CD8-positive, alpha-beta memory T cell (primary cell): ENCODE measurements around the gene SHMT1. TPM values are rescaled to one million over a fixed set of nuclear protein-coding genes. Genes with fewer than 3 reads are reported as not detected.
"Not testable (repeated sequence)": the region's sequence is repeated elsewhere in the genome, so short reads cannot be mapped to it uniquely, and the experiment has no call there.

Source experiments
- CTCF ChIA-PET: fragments of 350-600 bp; sonication (Branson Sonifier 250); formaldehyde crosslinking; loops from one replicate; lab custom pipeline; 2021; ENCODE audit warnings: antibody characterized with exemption; lab: Charles Lee
- POLR2A ChIA-PET: fragments of 350-600 bp; sonication (Branson Sonifier 250); formaldehyde crosslinking; loops from one replicate; lab custom pipeline; 2021; ENCODE audit warnings: antibody characterized with exemption; lab: Charles Lee
- DNase-seq, 5 donors: peaks; one replicate each; pipeline versions ENCODE4 v3.0.0 to v3.0.0-alpha.2; 2020 to 2022; ENCODE audit warnings: mixed read lengths in 1 of 5
- H3K27ac ChIP-seq: one replicate; pipeline ENCODE4 v1.7.0; 2013; ENCODE audit warnings: low read depth, mild to moderate bottlenecking, low read length, moderate library complexity
- H3K27me3 ChIP-seq: 2 replicates; pipeline ENCODE4 v1.7.0; 2013; ENCODE audit warnings: low read length, mild to moderate bottlenecking; ENCODE audit not compliant: insufficient read depth, poor library complexity, severe bottlenecking
- H3K36me3 ChIP-seq: 2 replicates; pipeline ENCODE4 v1.7.0; 2013; ENCODE audit warnings: mild to moderate bottlenecking, low read length, moderate library complexity; ENCODE audit not compliant: insufficient read depth
- H3K4me1 ChIP-seq: 2 replicates; pipeline ENCODE4 v1.7.0; 2013; ENCODE audit warnings: mild to moderate bottlenecking, low read length, moderate library complexity; ENCODE audit not compliant: insufficient read depth
- H3K4me3 ChIP-seq: 2 replicates; pipeline ENCODE4 v1.7.0; 2013; ENCODE audit warnings: mild to moderate bottlenecking, low read length
- H3K9me3 ChIP-seq: 2 replicates; pipeline ENCODE4 v1.7.0; 2013; ENCODE audit warnings: mild to moderate bottlenecking, low read length
- H3K27ac Mint-ChIP-seq, 8 donors: one replicate each; pipeline ENCODE4 v1.8.0; 2020 to 2021; ENCODE audit warnings: mixed read lengths in 8 of 8, mild to moderate bottlenecking in 6 of 8, inconsistent platforms in 3 of 8, moderate library complexity in 3 of 8
- H3K27me3 Mint-ChIP-seq, 2 donors: one replicate each; pipeline ENCODE4 v1.8.0; 2020 to 2021; ENCODE audit warnings: mixed read lengths in 2 of 2, mild to moderate bottlenecking in 1 of 2, moderate library complexity in 1 of 2
- H3K36me3 Mint-ChIP-seq, 3 donors: one replicate each; pipeline ENCODE4 v1.8.0; 2020 to 2021; ENCODE audit warnings: mixed read lengths in 3 of 3, inconsistent platforms in 1 of 3, mild to moderate bottlenecking in 1 of 3
- H3K4me1 Mint-ChIP-seq, 3 donors: one replicate each; pipeline ENCODE4 v1.8.0; 2020 to 2021; ENCODE audit warnings: mixed read lengths in 3 of 3, inconsistent platforms in 1 of 3, mild to moderate bottlenecking in 1 of 3
- H3K4me3 Mint-ChIP-seq, 7 donors: one replicate each; pipeline ENCODE4 v1.8.0; 2020 to 2021; ENCODE audit warnings: mixed read lengths in 7 of 7, mild to moderate bottlenecking in 6 of 7, moderate library complexity in 4 of 7, inconsistent platforms in 2 of 7
- H3K9me3 Mint-ChIP-seq, 5 donors: one replicate each; pipeline ENCODE4 v1.8.0; 2020 to 2022; ENCODE audit warnings: mixed read lengths in 5 of 5, mild to moderate bottlenecking in 3 of 5, moderate library complexity in 2 of 5, inconsistent platforms in 1 of 5
- polyA plus RNA-seq: library from polyadenylated mRNA; unstranded; fragments of 300-500 nt; fragmentation: Illumina TruSeq; gene quantifications from one replicate; pipeline ENCODE4 v1.2.3, GENCODE V29; 2021
- total RNA-seq, 2 experiments: library from RNA; stranded (reverse); gene quantifications; one replicate each; pipeline ENCODE4 v1.2.3, GENCODE V29; 2021

Gene SHMT1
- total and polyA plus RNA-seq, 3 experiments from 2014 or later, result 28.8 to 43.8 (median 42.4) TPM

DNA sequence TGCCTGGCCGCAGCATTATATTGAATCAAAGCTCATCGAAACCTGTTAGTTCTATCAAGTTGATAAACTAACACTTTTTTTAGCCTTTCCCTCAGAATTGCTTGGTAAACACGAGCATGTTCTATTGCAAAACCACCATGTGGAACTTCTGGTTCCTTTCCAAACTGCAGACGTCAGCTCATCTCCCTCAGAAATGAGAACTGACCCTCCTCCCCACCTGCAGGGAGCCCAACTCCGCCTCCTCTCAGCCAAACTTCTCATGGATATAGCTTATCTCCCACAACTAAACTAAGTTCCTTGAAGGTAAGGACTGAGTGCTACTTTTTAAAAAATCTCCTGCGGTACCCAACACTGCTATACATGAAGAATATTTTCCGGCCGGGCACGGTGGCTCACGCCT lies 6.7 kb downstream of the SHMT1 start:
- H3K4me3 Mint-ChIP-seq, result no peak overlapping the region
- no peaks in the 10 kb centered on the region for H3K9me3 ChIP-seq
- no peak overlapping the region for H3K27ac ChIP-seq
- ChIA-PET POLR2A (no interaction called here), CTCF (no interaction called here)
- no peaks in the 10 kb centered on the region for H3K4me1 ChIP-seq
- no peak overlapping the region for H3K4me3 ChIP-seq
- H3K27ac Mint-ChIP-seq, result no peak overlapping the region
- H3K27me3 Mint-ChIP-seq, result no peaks in the 10 kb centered on the region
- peaks cover 8% of the 10 kb centered on the region for H3K36me3 ChIP-seq
- DNase-seq, result no peak
- H3K36me3 Mint-ChIP-seq, result peaks cover 0 to 36% (median 5%) of the 10 kb centered on the region in 3 donors
- H3K27me3 ChIP-seq, result no peaks in the 10 kb centered on the region
- no peaks in the 10 kb centered on the region for H3K9me3 Mint-ChIP-seq
- H3K4me1 Mint-ChIP-seq, result peaks cover 0 to 1% (median under 1%) of the 10 kb centered on the region in 3 donors

DNA sequence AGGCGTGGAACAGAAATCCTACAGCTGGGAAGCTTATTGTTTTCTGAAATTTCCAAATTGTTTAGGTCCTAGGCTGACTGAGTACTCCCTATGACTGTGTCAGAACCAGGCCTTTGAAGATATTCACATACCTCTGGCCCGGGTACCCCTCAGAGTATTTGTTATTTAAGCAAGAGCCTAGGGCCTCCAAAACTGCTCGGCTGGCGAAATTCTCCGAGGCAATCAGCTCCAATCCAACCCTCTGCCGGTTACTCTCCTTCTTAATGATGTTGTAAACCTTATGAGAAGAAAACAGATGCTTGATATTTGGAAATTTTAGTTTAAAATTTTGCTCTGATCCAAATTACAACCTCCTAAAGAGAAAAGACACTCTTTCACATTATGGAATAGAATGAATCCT lies 9.8 kb downstream of the SHMT1 start:
- peak overlapping the region in 1 of 8 donors; percentile 41 for H3K27ac Mint-ChIP-seq
- POLR2A ChIA-PET, result no interaction called here
- no peaks in the 10 kb centered on the region for H3K4me1 ChIP-seq

DNA sequence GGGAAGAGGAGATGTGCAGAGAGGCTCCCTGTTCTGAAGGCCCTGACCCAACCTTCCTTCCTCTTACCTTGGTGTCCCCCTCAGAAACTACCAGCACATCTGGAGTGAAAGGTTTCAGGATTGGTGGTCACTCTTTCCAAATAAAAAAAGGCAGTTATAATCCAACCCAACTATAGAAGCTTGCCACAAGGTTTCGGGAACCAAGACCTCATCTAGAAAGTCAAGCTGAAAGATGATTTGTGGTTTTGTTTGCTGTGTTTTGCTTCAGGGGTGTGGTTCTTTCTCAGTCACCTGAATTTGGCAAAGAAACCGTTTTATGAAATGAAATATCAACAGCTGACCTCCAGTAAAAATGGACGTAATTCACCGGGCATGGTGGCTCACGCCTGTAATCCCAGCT lies 19.3 kb downstream of the SHMT1 start:
- Histone ChIP-seq H3K27me3 (no peaks in the 10 kb centered on the region), H3K4me1 (no peaks in the 10 kb centered on the region), H3K9me3 (no peaks in the 10 kb centered on the region), H3K36me3 (peaks cover 3% of the 10 kb centered on the region), H3K27ac (no peak overlapping the region), H3K4me3 (no peak overlapping the region)
- Mint-ChIP-seq H3K36me3 (peaks cover 4 to 66% (median 14%) of the 10 kb centered on the region in 3 donors), H3K27ac (peak overlapping the region in 2 of 8 donors; percentile 26 to 78), H3K4me3 (no peak overlapping the region), H3K27me3 (no peaks in the 10 kb centered on the region), H3K9me3 (no peaks in the 10 kb centered on the region), H3K4me1 (peaks cover 0 to 4% (median 0%) of the 10 kb centered on the region in 3 donors)
- DNase-seq, result no peak
- CTCF ChIA-PET, result no interaction called here
- POLR2A ChIA-PET, result no interaction called here

More for the DNA sequence above, 9.8 kb downstream of the SHMT1 start:
- peaks cover 8% of the 10 kb centered on the region for H3K36me3 ChIP-seq
- no peak overlapping the region for H3K4me3 Mint-ChIP-seq
- H3K4me3 ChIP-seq, result no peak overlapping the region
- H3K9me3 Mint-ChIP-seq, result no peaks in the 10 kb centered on the region
- peaks cover 0 to 43% (median 5%) of the 10 kb centered on the region in 3 donors for H3K36me3 Mint-ChIP-seq
- DNase-seq, result no peak
- no peak overlapping the region for H3K27ac ChIP-seq
- no peaks in the 10 kb centered on the region for H3K27me3 ChIP-seq
- CTCF ChIA-PET, result no interaction called here
- no peaks in the 10 kb centered on the region for H3K27me3 Mint-ChIP-seq
- peaks cover 0 to 1% (median 0%) of the 10 kb centered on the region in 3 donors for H3K4me1 Mint-ChIP-seq
- H3K9me3 ChIP-seq, result no peaks in the 10 kb centered on the region

DNA sequence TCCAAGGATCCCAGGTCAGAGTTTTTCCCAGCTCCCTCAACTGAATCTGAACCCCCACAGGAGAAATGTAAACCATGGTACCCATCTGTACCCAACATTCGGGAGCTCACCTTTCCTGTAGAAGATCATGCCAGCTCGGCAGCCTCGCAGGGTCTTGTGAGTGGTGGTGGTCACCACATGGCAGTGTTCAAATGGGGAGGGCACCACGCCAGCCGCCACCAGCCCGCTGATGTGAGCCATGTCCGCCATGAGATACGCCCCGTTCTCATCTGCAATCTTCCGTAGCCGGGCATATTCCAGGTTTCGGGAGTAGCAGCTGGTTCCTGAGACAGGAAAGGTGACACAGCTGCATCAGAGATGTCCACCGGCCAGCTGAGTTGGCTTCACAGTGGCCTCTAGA lies 23.4 kb downstream of the SHMT1 start:
- no peak overlapping the region for H3K4me3 Mint-ChIP-seq
- Histone ChIP-seq H3K4me1 (no peaks in the 10 kb centered on the region), H3K27me3 (no peaks in the 10 kb centered on the region), H3K9me3 (no peaks in the 10 kb centered on the region), H3K27ac (no peak overlapping the region), H3K36me3 (peaks cover 3% of the 10 kb centered on the region), H3K4me3 (no peak overlapping the region)
- no peak for DNase-seq
- peaks cover 0 to 4% (median 0%) of the 10 kb centered on the region in 3 donors for H3K4me1 Mint-ChIP-seq
- H3K36me3 Mint-ChIP-seq, result peaks cover 0 to 60% (median 10%) of the 10 kb centered on the region in 3 donors
- H3K27me3 Mint-ChIP-seq, result no peaks in the 10 kb centered on the region
- ChIA-PET CTCF (no interaction called here), POLR2A (no interaction called here)
- no peaks in the 10 kb centered on the region for H3K9me3 Mint-ChIP-seq
- no peak overlapping the region for H3K27ac Mint-ChIP-seq

DNA sequence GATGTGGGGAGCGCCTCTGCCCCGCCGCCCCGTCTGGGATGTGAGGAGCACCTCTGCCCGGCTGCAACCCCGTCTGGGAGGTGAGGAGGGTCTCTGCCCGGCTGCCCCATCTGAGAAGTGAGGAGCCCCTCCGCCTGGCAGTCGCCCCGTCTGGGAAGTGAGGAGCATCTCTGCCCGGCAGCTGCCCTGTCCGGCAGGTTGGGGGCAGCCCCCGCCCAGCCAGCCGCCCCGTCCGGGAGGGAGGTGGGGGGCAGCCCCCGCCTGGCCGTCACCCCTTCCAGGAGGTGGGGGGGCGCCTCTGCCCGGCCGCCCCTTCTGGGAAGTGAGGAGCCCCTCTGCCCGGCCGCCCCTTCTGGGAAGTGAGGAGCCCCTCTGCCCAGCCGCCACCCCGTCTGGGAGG lies 25.2 kb downstream of the SHMT1 start:
- H3K36me3 ChIP-seq, DNase-seq, POLR2A ChIA-PET, H3K27me3 ChIP-seq, H3K27me3 Mint-ChIP-seq, H3K4me3 Mint-ChIP-seq, CTCF ChIA-PET, H3K4me3 ChIP-seq, H3K27ac ChIP-seq, H3K27ac Mint-ChIP-seq, H3K4me1 Mint-ChIP-seq, H3K9me3 ChIP-seq, H3K4me1 ChIP-seq, H3K9me3 Mint-ChIP-seq: not testable (repeated sequence)
- peaks cover 0 to 61% (median 11%) of the 10 kb centered on the region in 3 donors for H3K36me3 Mint-ChIP-seq

DNA sequence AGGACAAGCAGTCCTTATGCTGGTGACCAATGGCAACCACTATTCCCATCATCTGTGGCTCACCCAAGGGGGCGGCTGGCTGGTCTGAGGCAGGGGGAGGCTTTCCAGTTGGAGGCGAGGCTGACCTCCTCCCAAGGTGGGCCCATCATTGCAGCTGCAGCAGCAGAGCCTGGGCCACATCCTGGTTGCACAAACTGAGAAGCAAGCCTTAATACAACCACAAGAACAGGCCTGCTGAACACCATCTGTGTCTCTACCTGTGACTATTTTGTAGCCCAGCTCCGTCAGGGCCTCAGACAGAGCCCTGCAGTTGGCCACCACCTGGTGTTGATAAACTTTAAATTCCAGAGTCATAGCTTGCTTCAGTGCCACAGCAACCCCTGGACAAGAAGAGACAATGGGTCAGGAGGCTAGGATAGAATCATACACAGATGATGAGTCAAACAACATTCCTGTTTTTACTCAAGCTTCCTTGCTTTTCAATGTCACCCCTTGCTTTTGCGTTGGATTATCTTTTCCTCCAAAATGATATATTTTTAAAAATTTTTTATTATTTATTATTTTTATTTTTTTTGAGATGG lies 30.4 kb downstream of the SHMT1 start:
- no peak for DNase-seq
- ChIA-PET CTCF (no interaction called here), POLR2A (no interaction called here)
- Mint-ChIP-seq H3K36me3 (peaks cover 0 to 62% (median 4%) of the 10 kb centered on the region in 3 donors), H3K27ac (peak overlapping the region in 4 of 8 donors; percentile 84 to 96 (median 92)), H3K27me3 (no peaks in the 10 kb centered on the region), H3K9me3 (no peaks in the 10 kb centered on the region), H3K4me1 (peaks cover 14 to 24% (median 18%) of the 10 kb centered on the region in 3 donors), H3K4me3 (no peak overlapping the region)
- Histone ChIP-seq H3K27ac (no peak overlapping the region), H3K4me3 (no peak overlapping the region), H3K27me3 (no peaks in the 10 kb centered on the region), H3K4me1 (peaks cover 12% of the 10 kb centered on the region), H3K36me3 (peaks cover 15% of the 10 kb centered on the region), H3K9me3 (no peaks in the 10 kb centered on the region)

DNA sequence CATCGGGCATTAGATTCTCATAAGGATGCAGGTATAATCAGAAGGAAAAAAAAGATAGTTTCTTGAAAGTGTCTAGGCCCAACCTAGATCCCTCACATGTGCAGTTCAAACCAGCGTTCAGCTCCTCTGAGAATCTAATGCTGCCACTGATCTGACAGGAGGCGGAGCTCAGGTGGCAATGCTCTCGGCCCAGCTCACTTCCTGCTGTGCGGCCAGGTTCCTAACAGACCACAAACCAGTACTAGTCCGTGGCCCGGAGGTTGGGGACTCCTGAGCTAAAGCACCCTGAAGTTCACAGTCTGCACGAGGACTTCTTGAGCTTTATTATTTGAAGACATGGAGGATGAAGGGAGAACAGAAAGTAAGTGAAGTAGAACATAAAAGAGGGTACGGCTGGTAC lies 31.5 kb downstream of the SHMT1 start:
- no peaks in the 10 kb centered on the region for H3K27me3 Mint-ChIP-seq
- Histone ChIP-seq H3K27me3 (no peaks in the 10 kb centered on the region), H3K4me1 (peaks cover 12% of the 10 kb centered on the region), H3K27ac (no peak overlapping the region), H3K9me3 (no peaks in the 10 kb centered on the region), H3K4me3 (no peak overlapping the region), H3K36me3 (peaks cover 16% of the 10 kb centered on the region)
- POLR2A ChIA-PET, result interaction anchor here (0.6 to 0.7 kb wide), 2 partner anchors 20 to 359 kb away, joined by 3 read pairs; partner anchors contain the start of gene DRC3
- peak in 2 of 5 donors; percentile 11 to 59 for DNase-seq
- CTCF ChIA-PET, result interaction anchor here (0.8 to 1.0 kb wide), 2 partner anchors 9 to 31 kb away, joined by 3 read pairs; no protein-coding TSS in a partner anchor
- peak overlapping the region; percentile 31 to 96 (median 92) for H3K27ac Mint-ChIP-seq
- peaks cover 14 to 24% (median 18%) of the 10 kb centered on the region in 3 donors for H3K4me1 Mint-ChIP-seq
- H3K36me3 Mint-ChIP-seq, result peaks cover 0 to 67% (median 4%) of the 10 kb centered on the region in 3 donors
- H3K4me3 Mint-ChIP-seq, result peak overlapping the region in 6 of 7 donors; percentile 69 to 78 (median 72)
- H3K9me3 Mint-ChIP-seq, result no peaks in the 10 kb centered on the region

DNA sequence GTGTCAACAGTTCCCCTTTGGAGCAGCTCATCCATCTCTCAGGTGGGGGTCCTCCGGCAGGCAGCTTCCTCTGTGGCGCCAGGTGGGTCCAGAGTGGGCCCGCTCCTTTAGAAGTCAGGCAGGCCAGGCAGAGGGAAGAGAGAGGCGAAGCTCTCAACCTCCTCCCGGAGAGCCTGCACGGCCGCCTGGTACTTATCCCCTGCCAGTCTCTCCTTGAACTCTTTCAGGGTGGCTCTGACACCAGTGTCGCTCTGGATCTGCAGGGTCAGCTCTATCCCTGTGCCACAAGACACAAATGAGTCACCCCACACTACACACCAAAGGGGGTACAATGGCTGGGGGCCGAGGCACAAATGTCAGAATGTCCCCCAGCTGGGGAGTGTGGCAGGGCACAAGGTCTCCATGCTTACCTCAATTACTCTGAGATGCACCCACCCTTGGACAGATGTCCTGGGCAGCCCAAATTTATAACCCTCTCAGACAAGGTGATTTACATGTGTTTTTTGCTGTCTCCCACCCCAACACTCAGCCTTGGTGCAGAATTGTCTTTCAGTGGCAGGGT lies 34.6 kb downstream of the SHMT1 start:
- CTCF ChIA-PET, result interaction anchor here (1.5 kb wide), 1 partner anchor 11 kb away, joined by 3 read pairs; no protein-coding TSS in a partner anchor
- POLR2A ChIA-PET, result no interaction called here
- peaks cover 0 to 74% (median 4%) of the 10 kb centered on the region in 3 donors for H3K36me3 Mint-ChIP-seq

More for the DNA sequence above, 34.6 kb downstream of the SHMT1 start:
- Histone ChIP-seq H3K36me3 (peaks cover 36% of the 10 kb centered on the region), H3K27ac (no peak overlapping the region), H3K27me3 (no peaks in the 10 kb centered on the region), H3K9me3 (no peaks in the 10 kb centered on the region), H3K4me1 (peaks cover 12% of the 10 kb centered on the region), H3K4me3 (no peak overlapping the region)
- H3K4me3 Mint-ChIP-seq, result no peak overlapping the region
- peak overlapping the region in 1 of 8 donors; percentile 33 for H3K27ac Mint-ChIP-seq
- DNase-seq, result no peak
- H3K27me3 Mint-ChIP-seq, result no peaks in the 10 kb centered on the region
- H3K4me1 Mint-ChIP-seq, result peaks cover 16 to 41% (median 18%) of the 10 kb centered on the region in 3 donors
- no peaks in the 10 kb centered on the region for H3K9me3 Mint-ChIP-seq
